HepG2 (cell line): ENCODE data around the gene RERE. TPM values are rescaled to one million over a fixed set of nuclear protein-coding genes. Genes with fewer than 3 reads are reported as not detected.

Experiments
- GABPB1 ChIP-seq: IDR thresholded peaks from 2 replicates; pipeline ENCODE4 v1.6.1; 2016; ENCODE audit warnings: mild to moderate bottlenecking, missing genetic modification reagents, moderate library complexity, missing compliant biosample characterization
- LCORL ChIP-seq, 2 experiments: fragments of 450-650 bp in 1 of 2; sonication (generic) in 1 of 2; formaldehyde crosslinking in 1 of 2; IDR thresholded peaks; 2 replicates each; pipeline versions ENCODE4 v1.5.0 to v1.6.1; 2017 to 2020; ENCODE audit warnings: antibody characterized with exemption in 1 of 2, missing genetic modification reagents in 1 of 2
- MYC ChIP-seq: sonication (generic); formaldehyde crosslinking; IDR thresholded peaks from 2 replicates; pipeline ENCODE4 v1.9.0; 2021; ENCODE audit warnings: missing genetic modification reagents, borderline replicate concordance
- PITX1 ChIP-seq: sonication (generic); formaldehyde crosslinking; IDR thresholded peaks from 2 replicates; pipeline ENCODE4 v1.5.1; 2020; ENCODE audit warnings: mild to moderate bottlenecking, missing genetic modification reagents
- RXRB ChIP-seq: IDR thresholded peaks from 2 replicates; pipeline ENCODE4 v1.6.1; 2016; ENCODE audit warnings: borderline replicate concordance, missing genetic modification reagents, missing compliant biosample characterization
- ZNF18 ChIP-seq: sonication (generic); formaldehyde crosslinking; IDR thresholded peaks from 2 replicates; pipeline ENCODE4 v1.8.0; 2022; ENCODE audit warnings: mild to moderate bottlenecking, missing genetic modification reagents; ENCODE audit not compliant: insufficient replicate concordance
- ZNF281 ChIP-seq: sonication (generic); formaldehyde crosslinking; IDR thresholded peaks from 2 replicates; pipeline ENCODE4 v1.4.0; 2020; ENCODE audit warnings: missing genetic modification reagents, borderline replicate concordance
- ZNF557 ChIP-seq: sonication (generic); formaldehyde crosslinking; IDR thresholded peaks from 2 replicates; pipeline ENCODE4 v1.4.0; 2020; ENCODE audit warnings: missing genetic modification reagents
- polyA plus RNA-seq, 8 experiments: library from polyadenylated mRNA; depleted of rRNA in 3 of 8; stranded (reverse) in 7 of 8; unstranded in 1 of 8; fragments of >200 nt; fragmentation: Illumina TruSeq in 4 of 8; extraction: Trizol in 4 of 8; gene quantifications; 2 replicates each; pipeline versions ENCODE4 v1.2.1 to v1.2.3, GENCODE V29; 2011 to 2016; ENCODE audit warnings: low read depth in 4 of 8, missing spikeins in 1 of 8, mixed read lengths in 1 of 8; ENCODE audit not compliant: insufficient read depth in 1 of 8
- total RNA-seq, 5 experiments: library from RNA; depleted of rRNA; stranded (reverse); fragments of >200 nt; fragmentation: Illumina TruSeq; extraction: Trizol; gene quantifications; 2 replicates each; pipeline ENCODE4 v1.2.3, GENCODE V29; 2016; ENCODE audit warnings: low read depth in 1 of 5
- TF ChIP-seq, protein P1 (sequence below): sonication (generic); formaldehyde crosslinking; IDR thresholded peaks from 2 replicates; pipeline ENCODE4 v1.5.1; 2020; ENCODE audit warnings: mild to moderate bottlenecking, missing genetic modification reagents, borderline replicate concordance
- TF ChIP-seq, protein P2 (sequence below): sonication (generic); formaldehyde crosslinking; IDR thresholded peaks from 2 replicates; pipeline ENCODE4 v1.4.0; 2020; ENCODE audit warnings: low read depth, mild to moderate bottlenecking, missing genetic modification reagents
- TF ChIP-seq, protein P3 (sequence below): sonication (generic); formaldehyde crosslinking; IDR thresholded peaks from 2 replicates; pipeline ENCODE4 v1.4.0; 2020; ENCODE audit warnings: missing genetic modification reagents, borderline replicate concordance

Gene RERE
- total and polyA plus RNA-seq, 2 of the 13 experiments (the other 11 are each of a cell fraction or from before 2014, with no cell fraction given): 18.3 to 21.9 TPM

DNA sequence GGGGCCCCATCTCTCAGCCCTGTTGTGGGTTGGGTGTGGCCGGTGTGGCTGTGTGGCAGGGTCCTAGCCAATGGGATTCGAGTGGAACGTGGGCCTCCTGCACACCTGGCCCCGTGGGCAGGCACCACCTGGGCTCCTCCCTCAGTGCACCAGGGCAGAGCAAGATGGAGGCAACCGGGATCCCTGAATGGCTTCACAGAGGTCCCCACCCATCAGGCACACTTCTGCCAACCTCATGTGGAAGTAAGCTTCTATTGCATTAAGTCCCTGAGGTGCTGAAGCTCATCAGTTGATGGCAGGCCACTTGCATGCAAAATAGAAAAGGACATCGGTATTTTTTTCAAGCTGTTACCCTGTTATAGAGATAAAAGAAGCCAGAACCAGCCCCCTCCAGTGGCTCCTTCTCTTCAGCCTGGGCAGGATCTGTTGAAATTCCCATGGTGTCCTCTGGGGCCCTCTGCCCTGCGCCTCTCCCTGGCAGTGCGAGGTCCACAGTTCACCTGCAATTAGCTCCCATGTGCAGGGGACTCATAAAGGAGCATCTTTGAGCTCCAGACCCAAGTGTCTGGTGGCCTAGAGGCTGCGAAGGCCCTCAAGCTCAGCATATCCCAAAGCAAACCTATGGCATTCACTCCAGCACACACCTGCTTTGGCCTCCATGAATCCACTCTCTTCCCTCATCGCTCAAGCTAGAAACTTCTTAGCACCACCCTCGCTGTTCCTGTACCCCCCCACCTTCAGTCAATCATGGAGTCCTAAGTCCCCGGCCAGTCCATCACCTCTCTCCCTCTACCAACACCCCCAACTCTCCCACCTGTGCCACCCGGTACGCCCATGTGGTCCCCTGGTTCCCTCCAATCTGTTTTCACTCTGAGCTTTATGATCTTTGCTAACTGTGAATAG, 501.6 kb downstream of the RERE start (continued):
- TF ChIP-seq, protein P1, sequence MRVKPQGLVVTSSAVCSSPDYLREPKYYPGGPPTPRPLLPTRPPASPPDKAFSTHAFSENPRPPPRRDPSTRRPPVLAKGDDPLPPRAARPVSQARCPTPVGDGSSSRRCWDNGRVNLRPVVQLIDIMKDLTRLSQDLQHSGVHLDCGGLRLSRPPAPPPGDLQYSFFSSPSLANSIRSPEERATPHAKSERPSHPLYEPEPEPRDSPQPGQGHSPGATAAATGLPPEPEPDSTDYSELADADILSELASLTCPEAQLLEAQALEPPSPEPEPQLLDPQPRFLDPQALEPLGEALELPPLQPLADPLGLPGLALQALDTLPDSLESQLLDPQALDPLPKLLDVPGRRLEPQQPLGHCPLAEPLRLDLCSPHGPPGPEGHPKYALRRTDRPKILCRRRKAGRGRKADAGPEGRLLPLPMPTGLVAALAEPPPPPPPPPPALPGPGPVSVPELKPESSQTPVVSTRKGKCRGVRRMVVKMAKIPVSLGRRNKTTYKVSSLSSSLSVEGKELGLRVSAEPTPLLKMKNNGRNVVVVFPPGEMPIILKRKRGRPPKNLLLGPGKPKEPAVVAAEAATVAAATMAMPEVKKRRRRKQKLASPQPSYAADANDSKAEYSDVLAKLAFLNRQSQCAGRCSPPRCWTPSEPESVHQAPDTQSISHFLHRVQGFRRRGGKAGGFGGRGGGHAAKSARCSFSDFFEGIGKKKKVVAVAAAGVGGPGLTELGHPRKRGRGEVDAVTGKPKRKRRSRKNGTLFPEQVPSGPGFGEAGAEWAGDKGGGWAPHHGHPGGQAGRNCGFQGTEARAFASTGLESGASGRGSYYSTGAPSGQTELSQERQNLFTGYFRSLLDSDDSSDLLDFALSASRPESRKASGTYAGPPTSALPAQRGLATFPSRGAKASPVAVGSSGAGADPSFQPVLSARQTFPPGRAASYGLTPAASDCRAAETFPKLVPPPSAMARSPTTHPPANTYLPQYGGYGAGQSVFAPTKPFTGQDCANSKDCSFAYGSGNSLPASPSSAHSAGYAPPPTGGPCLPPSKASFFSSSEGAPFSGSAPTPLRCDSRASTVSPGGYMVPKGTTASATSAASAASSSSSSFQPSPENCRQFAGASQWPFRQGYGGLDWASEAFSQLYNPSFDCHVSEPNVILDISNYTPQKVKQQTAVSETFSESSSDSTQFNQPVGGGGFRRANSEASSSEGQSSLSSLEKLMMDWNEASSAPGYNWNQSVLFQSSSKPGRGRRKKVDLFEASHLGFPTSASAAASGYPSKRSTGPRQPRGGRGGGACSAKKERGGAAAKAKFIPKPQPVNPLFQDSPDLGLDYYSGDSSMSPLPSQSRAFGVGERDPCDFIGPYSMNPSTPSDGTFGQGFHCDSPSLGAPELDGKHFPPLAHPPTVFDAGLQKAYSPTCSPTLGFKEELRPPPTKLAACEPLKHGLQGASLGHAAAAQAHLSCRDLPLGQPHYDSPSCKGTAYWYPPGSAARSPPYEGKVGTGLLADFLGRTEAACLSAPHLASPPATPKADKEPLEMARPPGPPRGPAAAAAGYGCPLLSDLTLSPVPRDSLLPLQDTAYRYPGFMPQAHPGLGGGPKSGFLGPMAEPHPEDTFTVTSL: 0 out of 2 replicates have a peak, but pooled peaks have one; percentile 6
- TF ChIP-seq MYC (CRISPR knock-in tag) (peak; percentile 61; the same call in 1 of the 2 replicates), RXRB (CRISPR knock-in tag) (0 out of 2 replicates have a peak, but pooled peaks have one; percentile 37), LCORL (IDR thresholded peaks at IDR 0.05) (no peak), LCORL (CRISPR knock-in tag; IDR thresholded peaks at IDR 0.05) (peak; percentile 39; the same call in 1 of the 2 replicates), GABPB1 (CRISPR knock-in tag) (no peak), PITX1 (peak; percentile 46; the same call in 1 of the 2 replicates), ZNF18 (CRISPR knock-in tag) (no peak), ZNF557 (CRISPR knock-in tag) (no peak), ZNF281 (no peak)
- TF ChIP-seq, protein P2, sequence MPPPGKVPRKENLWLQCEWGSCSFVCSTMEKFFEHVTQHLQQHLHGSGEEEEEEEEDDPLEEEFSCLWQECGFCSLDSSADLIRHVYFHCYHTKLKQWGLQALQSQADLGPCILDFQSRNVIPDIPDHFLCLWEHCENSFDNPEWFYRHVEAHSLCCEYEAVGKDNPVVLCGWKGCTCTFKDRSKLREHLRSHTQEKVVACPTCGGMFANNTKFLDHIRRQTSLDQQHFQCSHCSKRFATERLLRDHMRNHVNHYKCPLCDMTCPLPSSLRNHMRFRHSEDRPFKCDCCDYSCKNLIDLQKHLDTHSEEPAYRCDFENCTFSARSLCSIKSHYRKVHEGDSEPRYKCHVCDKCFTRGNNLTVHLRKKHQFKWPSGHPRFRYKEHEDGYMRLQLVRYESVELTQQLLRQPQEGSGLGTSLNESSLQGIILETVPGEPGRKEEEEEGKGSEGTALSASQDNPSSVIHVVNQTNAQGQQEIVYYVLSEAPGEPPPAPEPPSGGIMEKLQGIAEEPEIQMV (CRISPR knock-in tag): no peak
- TF ChIP-seq, protein P3, sequence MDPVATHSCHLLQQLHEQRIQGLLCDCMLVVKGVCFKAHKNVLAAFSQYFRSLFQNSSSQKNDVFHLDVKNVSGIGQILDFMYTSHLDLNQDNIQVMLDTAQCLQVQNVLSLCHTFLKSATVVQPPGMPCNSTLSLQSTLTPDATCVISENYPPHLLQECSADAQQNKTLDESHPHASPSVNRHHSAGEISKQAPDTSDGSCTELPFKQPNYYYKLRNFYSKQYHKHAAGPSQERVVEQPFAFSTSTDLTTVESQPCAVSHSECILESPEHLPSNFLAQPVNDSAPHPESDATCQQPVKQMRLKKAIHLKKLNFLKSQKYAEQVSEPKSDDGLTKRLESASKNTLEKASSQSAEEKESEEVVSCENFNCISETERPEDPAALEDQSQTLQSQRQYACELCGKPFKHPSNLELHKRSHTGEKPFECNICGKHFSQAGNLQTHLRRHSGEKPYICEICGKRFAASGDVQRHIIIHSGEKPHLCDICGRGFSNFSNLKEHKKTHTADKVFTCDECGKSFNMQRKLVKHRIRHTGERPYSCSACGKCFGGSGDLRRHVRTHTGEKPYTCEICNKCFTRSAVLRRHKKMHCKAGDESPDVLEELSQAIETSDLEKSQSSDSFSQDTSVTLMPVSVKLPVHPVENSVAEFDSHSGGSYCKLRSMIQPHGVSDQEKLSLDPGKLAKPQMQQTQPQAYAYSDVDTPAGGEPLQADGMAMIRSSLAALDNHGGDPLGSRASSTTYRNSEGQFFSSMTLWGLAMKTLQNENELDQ (CRISPR knock-in tag): no peak
